ENCODE measurements around the gene CHIC2. TPM values are rescaled to one million over a fixed set of nuclear protein-coding genes. Genes with fewer than 3 reads are reported as not detected.

The CHIC2 gene
- total RNA-seq, 1 experiment from 2014 or later = 10.8 TPM

DNA sequence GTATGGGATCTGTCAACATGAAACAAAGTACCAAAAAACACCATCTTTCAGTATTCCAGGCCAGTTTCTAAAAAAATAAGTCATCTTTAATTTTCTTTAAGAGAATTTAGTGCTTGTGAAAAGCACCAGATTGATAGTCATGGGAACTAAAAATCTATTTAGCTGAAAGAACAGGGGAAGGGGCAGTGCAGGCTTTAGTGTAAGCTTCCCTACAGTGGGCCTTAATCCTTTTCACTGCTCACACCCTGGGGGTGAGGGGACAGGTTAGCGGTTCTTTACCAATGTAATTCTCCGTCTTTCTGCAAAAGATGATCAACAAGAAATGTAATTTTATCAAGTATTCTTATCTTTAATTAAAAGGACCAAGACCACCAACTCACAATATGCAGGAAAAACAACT, 47.1 kb downstream of the CHIC2 start:
- Histone ChIP-seq H3K36me3 (ENCODE audit: control insufficient read depth in 1 of 2, insufficient read depth in 2 of 2, low read length in 2 of 2) (no peaks in the 10 kb centered on the region), H4K20me1 (ENCODE audit: insufficient read depth) (peaks cover 4% of the 10 kb centered on the region; the same call in 1 of the 2 replicates), H3K4me3 (replicated peaks in 1 of 2; ENCODE audit: low read depth in 1 of 2, low read length in 2 of 2) (no peak overlapping the region), H3K9ac (ENCODE audit: low read length) (no peak overlapping the region), H2AFZ (ENCODE audit: low read depth, low read length, poor library complexity, severe bottlenecking) (no peak overlapping the region), H3K27ac (ENCODE audit: low read depth, low read length) (no peak overlapping the region), H3K79me2 (ENCODE audit: insufficient read depth, low read length) (no peaks in the 10 kb centered on the region; the same call in 1 of the 2 replicates), H3K27me3 (ENCODE audit: insufficient read depth, low read length) (no peaks in the 10 kb centered on the region), H3K9me3 (ENCODE audit: control insufficient read depth in 1 of 2, insufficient read depth in 1 of 2, low read depth in 1 of 2, low read length in 2 of 2) (no peaks in the 10 kb centered on the region), H3K4me1 (ENCODE audit: control insufficient read depth in 1 of 2, insufficient read depth in 2 of 2, low read length in 2 of 2) (no peaks in the 10 kb centered on the region), H3K9me2 (ENCODE audit: insufficient read depth) (no peaks in the 10 kb centered on the region), H3K4me2 (ENCODE audit: low read length) (no peak overlapping the region)
- no peak for DNase-seq (ENCODE audit: low read depth, low spot score)
- ChIA-PET POLR2A (no interaction called here), CTCF (interaction anchor here (0.7 kb wide), 1 partner anchor 217 kb away, joined by 3 read pairs; no protein-coding TSS in a partner anchor), RAD21 (ENCODE audit: low non-redundant PET in 1 of 2, low total read pairs in 2 of 2, uncharacterized antibody in 2 of 2, unreplicated experiment in 2 of 2) (no interaction called here)
- no peak for ATAC-seq
- TF ChIP-seq SP1 (IDR thresholded peaks at IDR 0.05; ENCODE audit: low read depth) (no peak), CBX3 (IDR thresholded peaks at IDR 0.05; ENCODE audit: low read depth) (no peak), YY1 (IDR thresholded peaks at IDR 0.05; ENCODE audit: extremely low read depth, insufficient replicate concordance, low read depth, low read length) (no peak), TCF7L2 (IDR thresholded peaks at IDR 0.05; ENCODE audit: borderline replicate concordance, extremely low read depth, insufficient read depth, insufficient read length) (no peak), JUND (IDR thresholded peaks at IDR 0.05) (no peak), SIN3A (IDR thresholded peaks at IDR 0.05; ENCODE audit: low read depth) (no peak), EZH2phosphoT487 (IDR thresholded peaks at IDR 0.05; ENCODE audit: borderline replicate concordance) (no peak), FOSL1 (IDR thresholded peaks at IDR 0.05; ENCODE audit: low read depth) (no peak), POLR2AphosphoS5 (IDR thresholded peaks at IDR 0.05; ENCODE audit: low read depth, low read length) (no peak), SRF (IDR thresholded peaks at IDR 0.05; ENCODE audit: low read depth) (no peak), ZFX (IDR thresholded peaks at IDR 0.05) (no peak), EZH2 (IDR thresholded peaks at IDR 0.05) (no peak), EGR1 (IDR thresholded peaks at IDR 0.05; ENCODE audit: low read depth) (no peak), RAD21 (IDR thresholded peaks at IDR 0.05; ENCODE audit: low read depth) (no peak), CTCF (IDR thresholded peaks at IDR 0.05 in 2 of 3, conservative IDR thresholded peaks at IDR 0.05 in 1 of 3; ENCODE audit: borderline replicate concordance in 1 of 3, insufficient read depth in 1 of 3, low read depth in 2 of 3, low read length in 2 of 3) (no peak), ELF1 (IDR thresholded peaks at IDR 0.05; ENCODE audit: borderline replicate concordance, low read depth) (no peak)
- TF ChIP-seq, protein P1, sequence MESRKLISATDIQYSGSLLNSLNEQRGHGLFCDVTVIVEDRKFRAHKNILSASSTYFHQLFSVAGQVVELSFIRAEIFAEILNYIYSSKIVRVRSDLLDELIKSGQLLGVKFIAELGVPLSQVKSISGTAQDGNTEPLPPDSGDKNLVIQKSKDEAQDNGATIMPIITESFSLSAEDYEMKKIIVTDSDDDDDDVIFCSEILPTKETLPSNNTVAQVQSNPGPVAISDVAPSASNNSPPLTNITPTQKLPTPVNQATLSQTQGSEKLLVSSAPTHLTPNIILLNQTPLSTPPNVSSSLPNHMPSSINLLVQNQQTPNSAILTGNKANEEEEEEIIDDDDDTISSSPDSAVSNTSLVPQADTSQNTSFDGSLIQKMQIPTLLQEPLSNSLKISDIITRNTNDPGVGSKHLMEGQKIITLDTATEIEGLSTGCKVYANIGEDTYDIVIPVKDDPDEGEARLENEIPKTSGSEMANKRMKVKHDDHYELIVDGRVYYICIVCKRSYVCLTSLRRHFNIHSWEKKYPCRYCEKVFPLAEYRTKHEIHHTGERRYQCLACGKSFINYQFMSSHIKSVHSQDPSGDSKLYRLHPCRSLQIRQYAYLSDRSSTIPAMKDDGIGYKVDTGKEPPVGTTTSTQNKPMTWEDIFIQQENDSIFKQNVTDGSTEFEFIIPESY (IDR thresholded peaks at IDR 0.05; ENCODE audit: extremely low read depth, insufficient replicate concordance, low read length) = no peak
- TF ChIP-seq, protein P2, sequence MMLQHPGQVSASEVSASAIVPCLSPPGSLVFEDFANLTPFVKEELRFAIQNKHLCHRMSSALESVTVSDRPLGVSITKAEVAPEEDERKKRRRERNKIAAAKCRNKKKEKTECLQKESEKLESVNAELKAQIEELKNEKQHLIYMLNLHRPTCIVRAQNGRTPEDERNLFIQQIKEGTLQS (IDR thresholded peaks at IDR 0.05) = no peak
- TF ChIP-seq, protein P3, sequence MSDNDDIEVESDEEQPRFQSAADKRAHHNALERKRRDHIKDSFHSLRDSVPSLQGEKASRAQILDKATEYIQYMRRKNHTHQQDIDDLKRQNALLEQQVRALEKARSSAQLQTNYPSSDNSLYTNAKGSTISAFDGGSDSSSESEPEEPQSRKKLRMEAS (IDR thresholded peaks at IDR 0.05) = no peak
- BruUV-seq (replicated peaks) = no TSS peak
- intact Hi-C loops (cut with micrococcal nuclease) = no loop called here
